GM21526 (cell line): Measurements from ENCODE around the gene RASSF4.

ENCODE experiments used
- ATAC-seq: cut with Tn5 transposase; IDR thresholded peaks from one replicate; pipeline ENCODE4 v1.9.1; 2021; ENCODE audit warnings: moderate library complexity; ENCODE audit not compliant: unreplicated experiment, low FRiP score

The RASSF4 gene

GRCh38 chr10:44961931-44962750, 2.5 kb downstream of the RASSF4 start:
- no peak for ATAC-seq

DNA sequence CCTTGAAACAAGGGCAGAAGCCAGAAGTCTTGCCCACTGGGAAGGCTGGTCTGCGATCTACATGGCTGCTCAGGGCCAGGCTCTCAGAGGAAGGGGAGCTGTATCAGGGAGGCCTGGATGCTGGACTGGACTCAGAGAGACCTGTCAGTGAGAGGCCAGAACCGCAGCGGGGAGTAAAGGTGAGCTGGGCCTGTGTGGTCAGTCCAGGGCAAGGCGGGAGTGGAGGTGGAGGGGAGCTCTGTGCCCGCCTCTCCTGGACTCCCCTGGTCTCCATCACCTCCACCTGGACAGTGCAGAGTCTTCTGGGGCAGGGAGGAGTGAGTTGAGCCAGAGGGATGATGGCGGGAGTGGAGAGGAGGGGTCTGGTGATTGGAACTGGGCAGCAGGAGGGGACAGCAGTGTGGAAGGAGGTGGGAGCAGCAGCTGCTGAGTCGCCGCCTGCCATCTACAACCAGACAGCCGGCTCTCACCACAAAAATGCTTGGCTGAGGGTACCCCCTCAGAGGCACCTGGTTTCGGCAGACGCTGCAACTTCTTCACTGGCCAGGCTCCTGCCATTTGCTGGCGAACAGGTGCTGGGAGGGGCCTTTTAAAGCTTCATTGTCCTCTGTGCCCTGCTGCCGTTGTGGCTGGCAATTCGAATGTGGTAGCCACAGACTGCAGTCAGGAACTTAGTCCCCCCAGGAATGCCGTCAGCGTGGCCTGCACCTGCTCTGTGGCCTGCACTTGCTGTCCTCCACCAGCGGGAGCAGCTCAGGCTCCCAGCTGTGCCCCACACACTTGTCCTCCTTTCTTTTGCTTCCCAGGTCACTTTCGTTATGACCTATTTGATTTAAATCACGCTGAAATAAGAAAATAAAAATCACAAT, 3.5 kb downstream of the RASSF4 start:
- ATAC-seq, result no peak

DNA sequence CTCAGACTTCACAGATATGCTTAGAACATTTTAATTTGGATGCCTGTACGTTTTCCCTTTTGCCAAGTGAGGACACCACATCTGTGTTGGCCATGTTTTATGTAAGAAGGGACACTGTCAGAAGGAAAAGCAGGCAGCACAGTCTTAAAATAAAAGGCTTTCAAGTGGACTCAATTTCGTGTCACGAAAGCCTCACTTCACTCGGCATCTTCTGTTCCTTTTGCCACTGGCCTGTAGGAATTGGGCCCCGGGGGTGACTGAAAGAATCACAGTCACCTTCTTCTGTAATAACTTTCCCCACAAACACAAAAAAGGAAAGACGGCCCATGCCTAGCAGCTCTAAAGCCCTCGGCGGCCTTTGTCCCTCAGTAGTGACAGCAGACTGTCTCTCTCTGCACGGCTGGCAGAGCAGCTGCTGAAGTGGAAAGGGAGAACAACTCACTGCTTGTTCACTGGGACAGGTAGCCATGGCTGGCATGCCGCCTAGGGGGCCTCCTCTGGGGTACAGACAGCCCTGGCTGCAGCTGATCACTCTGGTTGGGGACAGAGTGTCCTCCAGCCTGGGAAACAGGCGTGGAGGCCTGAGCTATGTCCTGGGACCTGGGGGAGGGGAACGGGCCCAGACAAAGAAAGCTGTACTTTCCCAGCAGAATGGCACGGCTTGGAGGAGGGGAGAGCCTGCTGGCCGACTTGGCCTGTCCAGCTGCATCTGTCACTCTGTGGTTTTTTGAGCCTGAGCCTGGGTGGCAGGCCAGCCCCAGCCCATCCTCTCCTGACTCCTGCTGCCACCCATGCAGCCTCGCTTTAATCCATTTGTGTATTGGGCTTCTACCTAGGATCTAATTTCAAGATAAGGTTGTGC, 4.4 kb downstream of the RASSF4 start:
- ATAC-seq, result no peak

DNA sequence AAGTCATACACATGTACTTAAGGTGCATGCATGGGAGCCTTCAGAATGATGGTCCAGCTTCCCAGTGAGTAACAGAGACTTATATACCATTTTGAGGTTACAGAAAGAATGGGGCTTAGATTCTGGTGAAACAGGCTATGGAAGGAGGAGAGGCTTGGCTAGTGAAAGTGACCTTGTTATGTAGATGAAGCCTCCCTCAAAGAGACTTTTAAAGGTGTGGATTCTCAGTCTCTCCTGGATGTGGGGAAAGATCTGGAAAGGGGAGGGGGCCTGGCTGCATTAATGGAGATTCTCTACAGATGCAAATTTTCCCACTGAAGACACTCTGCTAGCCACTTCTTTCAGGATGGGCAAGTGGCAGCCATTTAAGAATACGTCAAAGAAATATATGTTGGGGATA, 5.5 kb downstream of the RASSF4 start:
- no peak for ATAC-seq

DNA sequence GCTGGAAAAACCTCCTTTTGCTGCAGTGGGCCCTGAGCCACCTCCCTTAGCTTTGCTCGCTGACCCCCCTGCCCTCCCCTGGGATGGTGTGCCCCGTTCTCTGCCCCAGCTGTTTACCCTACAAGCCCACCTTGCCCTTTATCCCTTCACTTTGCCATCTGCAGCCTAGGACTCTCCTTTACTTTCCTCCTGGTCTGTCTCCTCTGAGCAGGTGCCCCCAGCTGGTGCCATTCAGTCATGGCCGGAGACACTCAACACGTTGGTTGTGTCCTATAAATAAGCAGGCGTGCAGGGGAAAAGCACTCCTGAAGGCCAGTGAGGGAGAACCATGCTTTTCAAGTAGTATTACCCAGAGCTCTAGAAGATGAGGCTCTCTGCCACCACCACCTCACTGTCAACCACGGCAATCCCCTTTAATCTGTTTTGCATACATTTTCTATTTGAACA, 6.1 kb downstream of the RASSF4 start:
- ATAC-seq, result no peak

DNA sequence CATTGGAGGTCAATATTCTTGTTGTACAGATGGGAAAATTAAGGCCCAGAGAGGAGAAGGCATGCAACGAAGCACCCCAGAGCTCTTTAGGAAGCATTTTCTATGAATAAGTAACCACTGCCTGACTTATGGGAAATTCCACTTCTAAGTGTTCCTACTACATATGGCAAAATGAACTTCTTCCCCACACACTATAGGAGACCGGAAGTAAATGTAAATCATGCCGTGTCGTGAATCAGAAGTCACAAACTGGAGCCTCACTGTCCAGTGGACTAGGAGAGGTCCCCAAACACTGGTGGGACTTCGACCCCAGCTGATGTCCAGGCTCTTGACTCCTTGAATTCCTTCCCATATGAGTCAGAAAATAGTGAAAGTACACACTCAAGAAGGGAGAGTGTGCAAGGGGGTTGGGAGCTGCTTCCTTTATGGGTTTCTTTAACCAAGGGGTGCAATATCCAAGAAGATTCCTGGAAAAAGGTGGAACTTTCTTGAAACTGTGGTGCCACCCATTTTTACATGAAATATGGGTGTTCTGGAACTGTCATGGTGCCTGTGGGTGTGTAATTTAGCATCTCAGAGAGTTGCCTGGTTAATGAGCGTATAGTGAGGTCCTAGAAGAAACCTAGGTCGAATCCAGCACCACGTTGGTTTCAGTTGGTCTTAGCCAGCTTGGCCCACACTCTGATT, 6.7 kb downstream of the RASSF4 start:
- ATAC-seq, result no peak

DNA sequence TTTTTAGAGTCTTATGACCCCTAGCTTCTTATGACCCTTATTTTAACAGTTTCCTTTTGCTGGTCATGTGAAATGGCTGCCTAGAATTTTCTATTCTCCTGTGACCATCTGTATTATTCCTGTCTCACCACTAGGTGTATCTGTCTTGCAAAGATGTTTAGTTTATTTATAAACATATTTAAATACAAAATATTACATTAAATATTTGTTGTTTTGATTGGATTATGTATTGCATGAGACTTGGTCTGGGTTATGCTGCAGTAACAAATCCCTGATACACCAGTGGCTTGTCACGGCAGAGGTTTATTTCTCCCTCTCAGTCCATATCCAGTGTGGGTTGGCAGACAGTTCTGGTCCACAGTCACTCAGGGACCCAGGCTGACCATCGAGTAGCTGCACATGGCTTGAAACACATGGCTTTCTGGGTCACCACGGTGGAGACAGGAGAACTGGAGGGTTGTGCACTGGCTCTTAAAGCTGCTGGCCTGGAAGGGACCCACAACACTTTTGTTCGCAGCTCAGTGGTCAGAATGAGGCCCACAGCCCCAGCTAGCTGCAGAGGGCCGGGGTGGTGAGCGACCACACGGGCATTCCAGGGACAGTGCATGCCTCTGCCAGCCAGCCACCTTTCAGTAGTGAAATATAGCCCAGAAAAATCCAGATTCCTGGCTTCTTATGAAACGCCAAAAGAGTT, 7.4 kb downstream of the RASSF4 start:
- ATAC-seq, result no peak

GRCh38 chr10:44967616-44968015, 8.0 kb downstream of the RASSF4 start:
- no peak for ATAC-seq

DNA sequence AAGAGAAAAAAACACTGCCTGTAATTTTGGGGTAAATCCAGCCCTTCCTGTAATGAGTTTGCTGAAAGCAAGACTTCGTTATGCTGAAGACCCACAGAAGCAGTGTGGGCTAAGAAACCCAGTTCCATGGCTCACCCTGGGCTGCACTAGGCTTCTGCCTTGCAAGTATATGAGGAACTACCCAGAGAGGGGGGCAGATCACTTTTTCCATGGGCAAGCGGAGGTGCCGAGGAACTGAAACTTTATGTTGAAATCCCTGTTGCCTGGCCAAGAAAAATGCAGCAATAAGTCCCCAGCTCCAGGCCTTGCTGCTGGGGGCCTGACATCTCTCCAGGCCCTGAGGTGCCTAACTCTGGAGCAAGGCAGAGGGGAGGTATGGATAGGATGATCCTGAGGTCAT, 8.5 kb downstream of the RASSF4 start:
- no peak for ATAC-seq

- ATAC-seq, result no peak
These were observed 9.1 kb downstream of the RASSF4 start for GRCh38 chr10:44968500-44969400.

DNA sequence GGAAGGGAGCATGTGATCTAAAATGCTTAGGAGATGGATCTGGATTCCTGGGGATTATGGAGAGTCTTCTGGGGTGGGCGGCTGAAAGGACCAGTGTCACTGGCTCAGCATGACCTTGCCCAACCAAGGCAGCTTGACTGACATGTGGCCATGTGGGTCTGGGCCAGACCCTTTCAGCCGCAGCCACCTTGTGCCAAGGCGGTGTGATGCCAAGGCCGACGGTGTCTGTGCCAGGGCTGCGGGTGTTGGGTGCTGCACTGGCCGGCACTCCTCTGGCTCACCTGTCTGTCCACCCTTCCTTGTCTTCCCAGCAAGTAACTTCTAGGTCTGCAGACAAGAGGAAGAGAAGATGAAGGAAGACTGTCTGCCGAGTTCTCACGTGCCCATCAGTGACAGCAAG, 10.3 kb downstream of the RASSF4 start:
- ATAC-seq, result no peak

DNA sequence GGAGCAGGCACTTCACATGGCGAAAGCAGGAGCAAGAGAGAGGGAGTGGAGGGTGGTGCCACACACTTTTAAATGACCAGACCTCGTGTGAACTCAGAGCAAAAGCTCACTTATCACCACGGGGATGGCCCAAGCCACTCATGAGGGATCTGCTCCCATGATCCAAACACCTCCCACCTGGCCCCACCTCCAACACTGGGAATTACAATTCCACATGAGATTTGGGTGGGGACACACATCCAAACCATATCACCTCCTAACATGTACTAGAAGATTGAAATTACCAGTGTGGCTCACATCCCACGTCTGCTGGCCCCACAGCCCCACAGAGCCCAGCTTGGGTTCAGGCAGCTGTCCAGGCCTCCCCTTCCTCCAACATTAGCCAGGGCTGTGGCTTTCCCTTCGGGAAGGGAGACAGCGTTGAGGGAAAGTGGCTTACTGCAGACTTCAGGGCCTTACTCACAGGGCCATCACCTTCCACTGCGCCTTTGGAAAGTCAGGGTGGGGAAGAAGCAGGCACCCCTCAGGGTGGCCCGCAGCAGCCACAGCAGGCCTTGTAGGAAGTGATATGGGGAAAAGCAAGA, 11.3 kb downstream of the RASSF4 start:
- no peak for ATAC-seq

- ATAC-seq, result no peak
These were observed 11.8 kb downstream of the RASSF4 start for GRCh38 chr10:44971434-44971833.

- no peak for ATAC-seq
These were observed 12.5 kb downstream of the RASSF4 start for GRCh38 chr10:44971935-44972757.

DNA sequence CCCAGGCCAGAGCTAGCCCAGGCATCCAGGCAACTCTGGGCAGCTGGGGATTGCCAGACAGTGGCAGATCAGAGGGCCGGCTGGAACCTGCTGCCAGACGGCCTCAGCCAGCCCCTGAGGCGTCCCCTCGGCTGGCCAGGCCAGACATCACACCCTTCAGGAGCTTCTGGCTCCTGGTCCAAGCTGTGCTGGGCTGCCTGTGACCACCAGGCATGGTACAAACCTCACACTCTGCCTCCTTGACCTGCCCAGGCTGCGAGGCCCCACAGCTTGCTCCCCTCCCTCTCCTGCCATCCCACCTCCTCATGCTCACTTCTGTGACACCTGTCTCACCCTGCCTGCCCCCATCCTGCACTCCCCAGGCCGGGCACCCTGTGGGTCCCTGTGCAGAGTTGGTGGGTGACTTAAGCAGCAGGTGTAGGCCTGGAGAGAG, 13.3 kb downstream of the RASSF4 start:
- no peak for ATAC-seq

GRCh38 chr10:44973323-44974081, 13.9 kb downstream of the RASSF4 start:
- ATAC-seq, result no peak
